ENCODE results near the gene COPS2.

DNA sequence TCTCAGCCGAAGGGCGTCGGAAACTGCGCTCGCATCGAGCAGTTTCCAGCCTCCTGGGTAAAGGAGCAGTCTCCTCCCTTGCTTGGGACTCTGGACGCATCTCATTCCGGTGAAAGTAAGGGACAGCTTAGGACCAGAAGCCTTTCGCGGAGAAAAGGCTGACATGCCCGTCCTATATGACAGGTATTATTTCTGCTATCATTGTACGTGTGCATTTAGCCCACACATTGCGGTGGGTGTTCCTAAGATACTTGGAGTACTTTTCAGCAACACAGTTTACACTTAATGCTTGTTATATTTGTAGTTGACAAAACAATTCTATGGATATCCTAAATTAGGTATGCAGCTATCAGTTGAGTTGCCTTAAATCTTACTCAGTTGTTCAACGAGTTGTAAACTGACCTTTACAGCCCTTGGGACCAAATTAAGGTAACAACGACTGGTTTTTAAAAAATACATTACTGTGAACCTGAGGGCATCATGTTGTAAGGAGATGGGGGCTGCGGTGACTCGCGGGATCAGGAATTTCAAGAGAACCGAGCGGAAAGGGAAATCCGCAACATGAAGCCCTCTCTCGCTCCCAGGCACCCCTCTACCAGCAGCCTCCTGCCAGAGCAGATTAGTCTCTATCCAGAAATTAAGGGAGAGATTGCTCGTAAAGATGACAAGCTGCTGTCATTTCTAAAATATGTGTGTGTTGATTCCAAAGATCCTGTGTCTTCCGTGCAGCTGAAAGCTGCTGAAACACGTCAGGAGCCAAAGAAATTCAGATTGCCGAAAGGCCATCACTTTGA, 632 bp upstream of the COPS2 start:
- TF ChIP-seq, protein P1, sequence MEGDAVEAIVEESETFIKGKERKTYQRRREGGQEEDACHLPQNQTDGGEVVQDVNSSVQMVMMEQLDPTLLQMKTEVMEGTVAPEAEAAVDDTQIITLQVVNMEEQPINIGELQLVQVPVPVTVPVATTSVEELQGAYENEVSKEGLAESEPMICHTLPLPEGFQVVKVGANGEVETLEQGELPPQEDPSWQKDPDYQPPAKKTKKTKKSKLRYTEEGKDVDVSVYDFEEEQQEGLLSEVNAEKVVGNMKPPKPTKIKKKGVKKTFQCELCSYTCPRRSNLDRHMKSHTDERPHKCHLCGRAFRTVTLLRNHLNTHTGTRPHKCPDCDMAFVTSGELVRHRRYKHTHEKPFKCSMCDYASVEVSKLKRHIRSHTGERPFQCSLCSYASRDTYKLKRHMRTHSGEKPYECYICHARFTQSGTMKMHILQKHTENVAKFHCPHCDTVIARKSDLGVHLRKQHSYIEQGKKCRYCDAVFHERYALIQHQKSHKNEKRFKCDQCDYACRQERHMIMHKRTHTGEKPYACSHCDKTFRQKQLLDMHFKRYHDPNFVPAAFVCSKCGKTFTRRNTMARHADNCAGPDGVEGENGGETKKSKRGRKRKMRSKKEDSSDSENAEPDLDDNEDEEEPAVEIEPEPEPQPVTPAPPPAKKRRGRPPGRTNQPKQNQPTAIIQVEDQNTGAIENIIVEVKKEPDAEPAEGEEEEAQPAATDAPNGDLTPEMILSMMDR (IDR thresholded peaks at IDR 0.05), result no peak
- TF ChIP-seq POLR2A (IDR thresholded peaks at IDR 0.05), result no peak
